ENCODE data around the gene NKPD1. TPM values are rescaled to one million over a fixed set of nuclear protein-coding genes. Genes with fewer than 3 reads are reported as not detected.

NKPD1 gene
- total RNA-seq, 4 donors from 2014 or later, result 42.0 to 100 (median 51.4) TPM

- no peak overlapping the region for H3K4me3 ChIP-seq (ENCODE audit: low read depth, poor library complexity, severe bottlenecking)
- no peak for DNase-seq (ENCODE audit: low spot score in 2 of 2)
- intact Hi-C loops (cut with DNase I; ENCODE audit: low total_unique reads), result no loop called here
- no peak for TF ChIP-seq POLR2A (IDR thresholded peaks at IDR 0.05)
- TF ChIP-seq CTCF (IDR thresholded peaks at IDR 0.05), result no peak
- 91 to 92% methylated on average over 31 to 41 of the region's 54 CpGs for WGBS, 2 donors
Observed at GRCh38 chr19:45145270-45146189, 15.3 kb downstream of the NKPD1 start.

GRCh38 chr19:45144431-45145269, 16.1 kb downstream of the NKPD1 start:
- intact Hi-C loops (cut with DNase I; ENCODE audit: low total_unique reads), result no loop called here
- TF ChIP-seq POLR2A (IDR thresholded peaks at IDR 0.05) (no peak), CTCF (IDR thresholded peaks at IDR 0.05) (no peak)
- WGBS, 2 donors, result 94 to 96% methylated on average over 47 to 53 of the region's 53 CpGs
- no peak overlapping the region for H3K4me3 ChIP-seq (ENCODE audit: low read depth, poor library complexity, severe bottlenecking)
- no peak for DNase-seq (ENCODE audit: low spot score in 2 of 2)

GRCh38 chr19:45142726-45143110, 18.1 kb downstream of the NKPD1 start:
- 62 to 64% methylated on average over 9 of the region's 9 CpGs for WGBS, 2 donors
- intact Hi-C loops (cut with DNase I; ENCODE audit: low total_unique reads), result no loop called here
- TF ChIP-seq POLR2A (IDR thresholded peaks at IDR 0.05) (no peak), CTCF (IDR thresholded peaks at IDR 0.05) (no peak)
- H3K4me3 ChIP-seq (ENCODE audit: low read depth, poor library complexity, severe bottlenecking), result no peak overlapping the region
- no peak for DNase-seq (ENCODE audit: low spot score in 2 of 2)

- WGBS, 2 donors, result 92 to 93% methylated on average over 15 to 33 of the region's 33 CpGs
- no peak overlapping the region for H3K4me3 ChIP-seq (ENCODE audit: low read depth, poor library complexity, severe bottlenecking)
- no peak for TF ChIP-seq CTCF (IDR thresholded peaks at IDR 0.05)
- no peak for TF ChIP-seq POLR2A (IDR thresholded peaks at IDR 0.05)
- intact Hi-C loops (cut with DNase I; ENCODE audit: low total_unique reads), result no loop called here
- DNase-seq (ENCODE audit: low spot score in 2 of 2), result no peak
Observed at GRCh38 chr19:45142016-45142725, 18.6 kb downstream of the NKPD1 start.

GRCh38 chr19:45141203-45141900, 19.4 kb downstream of the NKPD1 start:
- TF ChIP-seq POLR2A (IDR thresholded peaks at IDR 0.05) (no peak), CTCF (IDR thresholded peaks at IDR 0.05) (no peak)
- H3K4me3 ChIP-seq (ENCODE audit: low read depth, poor library complexity, severe bottlenecking), result no peak overlapping the region
- intact Hi-C loops (cut with DNase I; ENCODE audit: low total_unique reads), result no loop called here
- no peak for DNase-seq (ENCODE audit: low spot score in 2 of 2)
- whole genome bisulfite sequencing, 2 donors, result 91 to 93% methylated on average over 24 to 25 of the region's 28 CpGs

Measured in lower leg skin (tissue), 4 donors.